K562 (cell line): ENCODE results near the gene GRIK1. TPM values are rescaled to one million over a fixed set of nuclear protein-coding genes. Genes with fewer than 3 reads are reported as not detected.

Experiments used
- ATAC-seq: fragments of 200-7000 bp; cut with Tn5 transposase; 3 replicates; pipeline ENCODE4 v1.9.1; 2020; ENCODE audit warnings: moderate library complexity
- BruUV-seq: library from RNA; stranded (reverse); fragments of 400-500 nt; replicated peaks from 2 replicates; lab custom pipeline; 2021; lab: Mats Ljungman, UMichigan
- CTCF ChIA-PET: fragments of 300-600 bp; formaldehyde crosslinking; extraction: SDS; loops from one replicate; lab custom pipeline; 2021; ENCODE audit warnings: low intra/inter-chr PET ratio; lab: Yijun Ruan, JAX
- POLR2A ChIA-PET: fragments of 300-600, 350-650 bp; sonication (Branson Sonifier 250); formaldehyde crosslinking; extraction: SDS; loops from one replicate; lab custom pipeline; 2021; ENCODE audit warnings: antibody characterized with exemption, inconsistent platforms; lab: Yijun Ruan, JAX
- DNase-seq, 4 experiments: peaks; one replicate each; pipeline versions ENCODE4 v3.0.0 to v3.0.0-alpha.2; 2011 to 2018; ENCODE audit warnings: low spot score in 3 of 4, mixed read lengths in 3 of 4; ENCODE audit errors: extremely low read depth in 1 of 4
- FAIRE-seq: peaks from 2 replicates; lab custom pipeline; 2011; peaks lifted over from hg19 to GRCh38; lab: Jason Lieb, UNC
- H2AFZ ChIP-seq: 2 replicates; pipeline ENCODE4 v1.6.0; 2011; ENCODE audit warnings: low read depth, low read length, control low read depth, inconsistent platforms
- H3K27ac ChIP-seq: fragments of 200-600 bp; 3 replicates; pipeline ENCODE4 v1.8.0; 2011; ENCODE audit warnings: low read depth, mild to moderate bottlenecking, control low read depth, inconsistent platforms, low read length, moderate library complexity, mixed read lengths; ENCODE audit errors: extremely low read depth
- H3K27me3 ChIP-seq, 2 experiments: fragments of 300-600 bp in 1 of 2; 2 replicates in 1 of 2; 3 replicates in 1 of 2; pipeline versions ENCODE4 v1.6.0 to v1.8.0; 2011; ENCODE audit warnings: inconsistent platforms in 2 of 2, low read length in 2 of 2, mild to moderate bottlenecking in 1 of 2, mixed read lengths in 1 of 2, moderate library complexity in 1 of 2; ENCODE audit not compliant: control insufficient read depth in 2 of 2, insufficient read depth in 2 of 2
- H3K36me3 ChIP-seq: fragments of 300-600 bp; 3 replicates; pipeline ENCODE4 v1.8.0; 2011; ENCODE audit warnings: mild to moderate bottlenecking, low read length, inconsistent platforms; ENCODE audit not compliant: control insufficient read depth, insufficient read depth
- H3K4me1 ChIP-seq, 2 experiments: fragments of 200-600 bp in 1 of 2; replicated peaks in 1 of 2; 2 replicates in 1 of 2; 3 replicates in 1 of 2; pipeline versions ENCODE4 v1.5.1 to v1.8.0; 2011; ENCODE audit warnings: inconsistent platforms in 2 of 2, low read length in 2 of 2, mild to moderate bottlenecking in 1 of 2, mixed read lengths in 1 of 2, moderate library complexity in 1 of 2; ENCODE audit not compliant: control insufficient read depth in 2 of 2, insufficient read depth in 2 of 2
- H3K4me2 ChIP-seq: 2 replicates; pipeline ENCODE4 v1.6.1; 2011; ENCODE audit warnings: low read length, control low read depth, inconsistent platforms, mixed read lengths; ENCODE audit not compliant: insufficient read depth
- H3K4me3 ChIP-seq: fragments of 200-600 bp; sonication (generic), shearing (Covaris generic); 2 replicates; pipeline ENCODE4 v1.5.1; 2016; ENCODE audit warnings: control low read depth, inconsistent platforms
- H3K79me2 ChIP-seq: fragments of 200-600 bp; 3 replicates; pipeline ENCODE4 v1.8.0; 2011; ENCODE audit warnings: low read length, inconsistent platforms; ENCODE audit not compliant: control insufficient read depth, insufficient read depth
- H3K9ac ChIP-seq, 2 experiments: 2 replicates each; pipeline versions ENCODE4 v1.6.0 to v1.6.1; 2011; ENCODE audit warnings: low read depth in 2 of 2, low read length in 2 of 2, control low read depth in 1 of 2, inconsistent platforms in 1 of 2, mild to moderate bottlenecking in 1 of 2, mixed read lengths in 1 of 2; ENCODE audit not compliant: insufficient read depth in 1 of 2
- H3K9me1 ChIP-seq: one replicate; pipeline ENCODE4 v1.6.0; 2011; ENCODE audit warnings: inconsistent platforms, mild to moderate bottlenecking, low read length, moderate library complexity; ENCODE audit not compliant: control insufficient read depth, insufficient read depth
- H3K9me3 ChIP-seq: replicated peaks from 2 replicates; pipeline ENCODE4 v1.5.1; 2011; ENCODE audit warnings: low read depth, low read length, inconsistent platforms; ENCODE audit not compliant: control insufficient read depth, insufficient read depth
- H4K20me1 ChIP-seq: replicated peaks from 2 replicates; pipeline ENCODE4 v1.6.1; 2011; ENCODE audit warnings: low read length, inconsistent platforms, mixed read lengths; ENCODE audit not compliant: control insufficient read depth, insufficient read depth
- ATF6 ChIP-seq: sonication (generic); formaldehyde crosslinking; IDR thresholded peaks from 2 replicates; pipeline ENCODE4 v1.4.0; 2020; ENCODE audit warnings: mild to moderate bottlenecking, missing genetic modification reagents
- CBX1 ChIP-seq: sonication (generic); IDR thresholded peaks from 2 replicates; pipeline ENCODE4 v1.6.1; 2016; ENCODE audit warnings: antibody characterized with exemption, low read depth, mild to moderate bottlenecking
- CCAR2 ChIP-seq: fragments of 200-400 bp; formaldehyde crosslinking; IDR thresholded peaks from 2 replicates; pipeline ENCODE4 v1.6.1; 2017; ENCODE audit warnings: mild to moderate bottlenecking, low read depth, low read length
- EGR1 ChIP-seq: fragments of 450-650 bp; conservative IDR thresholded peaks from 2 replicates; pipeline ENCODE4 v1.6.1; 2017; ENCODE audit warnings: mild to moderate bottlenecking
- ELF1 ChIP-seq: fragments of 200-800 bp; sonication (Bioruptor generic); IDR thresholded peaks from 2 replicates; pipeline ENCODE4 v1.6.1; 2016; ENCODE audit warnings: missing genetic modification characterization, missing compliant biosample characterization
- FOXK2 ChIP-seq, 2 experiments: fragments of 450-650 bp; IDR thresholded peaks in 1 of 2; conservative IDR thresholded peaks in 1 of 2; 2 replicates each; pipeline ENCODE4 v1.6.1; 2016; ENCODE audit warnings: low read depth in 2 of 2, mild to moderate bottlenecking in 1 of 2
- GABPB1 ChIP-seq: sonication (generic); formaldehyde crosslinking; IDR thresholded peaks from 2 replicates; pipeline ENCODE4 v1.8.0; 2022; ENCODE audit warnings: mild to moderate bottlenecking, missing genetic modification reagents
- HMBOX1 ChIP-seq: sonication (generic); IDR thresholded peaks from 2 replicates; pipeline ENCODE4 v1.6.1; 2016
- ILF3 ChIP-seq: fragments of 450-650 bp; IDR thresholded peaks from 2 replicates; pipeline ENCODE4 v1.6.1; 2018; ENCODE audit warnings: antibody characterized with exemption, mild to moderate bottlenecking, moderate library complexity, borderline replicate concordance
- ILK ChIP-seq: fragments of 450-650 bp; IDR thresholded peaks from 2 replicates; pipeline ENCODE4 v1.6.1; 2016; ENCODE audit warnings: missing genetic modification characterization, low read depth, mild to moderate bottlenecking, missing compliant biosample characterization, moderate library complexity, borderline replicate concordance
- KLF16 ChIP-seq: IDR thresholded peaks from 2 replicates; pipeline ENCODE4 v1.6.1; 2016; ENCODE audit warnings: antibody characterized with exemption
- RBFOX2 ChIP-seq: fragments of 200-400 bp; formaldehyde crosslinking; IDR thresholded peaks from 2 replicates; pipeline ENCODE4 v1.6.1; 2017; ENCODE audit warnings: low read depth, mild to moderate bottlenecking, low read length, moderate library complexity
- RBM22 ChIP-seq: fragments of 200-400 bp; formaldehyde crosslinking; IDR thresholded peaks from 2 replicates; pipeline ENCODE4 v1.6.1; 2018; ENCODE audit warnings: low read length, low read depth; ENCODE audit not compliant: poor library complexity, severe bottlenecking
- SRSF9 ChIP-seq: fragments of 200-400 bp; formaldehyde crosslinking; IDR thresholded peaks from 2 replicates; pipeline ENCODE4 v1.6.1; 2017; ENCODE audit warnings: low read depth, low read length, borderline replicate concordance
- TEAD2 ChIP-seq: fragments of 450-650 bp; IDR thresholded peaks from 2 replicates; pipeline ENCODE4 v1.6.1; 2016; ENCODE audit warnings: missing genetic modification characterization, control low read depth, missing compliant biosample characterization
- ZC3H11A ChIP-seq: IDR thresholded peaks from 2 replicates; pipeline ENCODE4 v1.6.1; 2012; ENCODE audit warnings: low read depth, low read length, improper control_type of control experiment
- ZHX1 ChIP-seq: fragments of 150-350 bp; conservative IDR thresholded peaks from 2 replicates; pipeline ENCODE4 v1.6.1; 2014; ENCODE audit warnings: low read length
- WGBS: fragments of 100-300 bp; shearing (Covaris generic); methylation state at CpG from one replicate; pipeline ENCODE4 v1.1.6; 2016; ENCODE audit warnings: low coverage, mixed read lengths; ENCODE audit not compliant: insufficient coverage; ENCODE audit errors: missing lambda C conversion rate; 5-methylcytosine and 5-hydroxymethylcytosine counted together
- in situ Hi-C: fragments of 300-500 bp; cut with MboI; formaldehyde crosslinking; loops from 4 replicates; pipeline ENCODE4 v1.15.0; 2018; ENCODE audit warnings: inconsistent platforms, mixed read lengths
- intact Hi-C: fragments of 100-400 bp; cut with micrococcal nuclease; formaldehyde crosslinking; loops from 2 replicates; pipeline ENCODE4 v1.14.2; 2022
- polyA plus RNA-seq, 8 experiments: library from polyadenylated mRNA; depleted of rRNA in 4 of 8; stranded (reverse) in 5 of 8; unstranded in 3 of 8; fragments of >200 nt; fragmentation: Nextera tagmentation in 2 of 8; fragmentation: Illumina TruSeq in 1 of 8; extraction: Ambion mirVana in 2 of 8; extraction: Trizol in 1 of 8; gene quantifications; 2 replicates each; pipeline versions ENCODE4 v1.2.1 to v1.2.3, GENCODE V29; 2011 to 2014; ENCODE audit warnings: inconsistent platforms in 1 of 8, missing spikeins in 1 of 8
- total RNA-seq, 7 experiments: library from RNA; depleted of rRNA in 6 of 7; stranded (reverse); fragments of >200 nt in 6 of 7; fragmentation: Illumina TruSeq in 2 of 7; extraction: Trizol in 2 of 7; gene quantifications; 2 replicates each; pipeline versions ENCODE4 v1.2.1 to v1.2.3, GENCODE V29; 2011 to 2021; ENCODE audit warnings: low replicate concordance in 1 of 7

GRIK1 gene
- total and polyA plus RNA-seq, 9 of the 15 experiments (the other 6 are each of a cell fraction or from before 2014, with no cell fraction given), result 0.17 to 2.8 (median 0.53) TPM

GRCh38 chr21:29585462-29585861 lies 354.3 kb downstream of the GRIK1 start:
- H3K79me2 ChIP-seq, result no peaks in the 10 kb centered on the region
- WGBS, result 73% methylated on average over 3 of the region's 3 CpGs
- no peak for DNase-seq
- no peak for FAIRE-seq
- no peak overlapping the region for H3K4me2 ChIP-seq
- no TSS peak for BruUV-seq
- no peaks in the 10 kb centered on the region for H3K4me1 ChIP-seq
- CTCF ChIA-PET, result no interaction called here
- H3K27ac ChIP-seq, result no peak overlapping the region
- no peaks in the 10 kb centered on the region for H3K9me3 ChIP-seq
- H3K9ac ChIP-seq, result no peak overlapping the region
- intact Hi-C loops (no loop called here), in situ Hi-C loops (no loop called here)
- no peaks in the 10 kb centered on the region for H3K36me3 ChIP-seq
- H2AFZ ChIP-seq, result no peak overlapping the region
- POLR2A ChIA-PET, result no interaction called here
- no peaks in the 10 kb centered on the region for H4K20me1 ChIP-seq
- no peak overlapping the region for H3K4me3 ChIP-seq
- TF ChIP-seq ILK, result no peak
- TF ChIP-seq TEAD2 (tag), result no peak
- no peak for TF ChIP-seq GABPB1 (CRISPR knock-in tag)
- no peak for TF ChIP-seq RBFOX2
- no peak for TF ChIP-seq KLF16
- no peak for TF ChIP-seq CCAR2
- no peak for TF ChIP-seq ZHX1
- no peak for TF ChIP-seq HMBOX1
- no peak for TF ChIP-seq RBM22
- TF ChIP-seq ATF6 (CRISPR knock-in tag), result no peak
- no peak for TF ChIP-seq ELF1 (tag)
- TF ChIP-seq CBX1, result no peak
- TF ChIP-seq FOXK2 (conservative IDR thresholded peaks at IDR 0.05 in 1 of 2, IDR thresholded peaks at IDR 0.05 in 1 of 2; ENCODE audit: low read depth in 2 of 2), result no peak
- no peak for TF ChIP-seq SRSF9
- no peak for TF ChIP-seq ILF3
- no peak for TF ChIP-seq EGR1
- no peak for TF ChIP-seq ZC3H11A
- no peak for ATAC-seq
- H3K9me1 ChIP-seq, result no peaks in the 10 kb centered on the region
- H3K27me3 ChIP-seq, result no peaks in the 10 kb centered on the region
